K562 treated with DMSO at 1 percent for 4 hours (cell line): ENCODE measurements around the gene OR2L8. TPM values are rescaled to one million over a fixed set of nuclear protein-coding genes. Genes with fewer than 3 reads are reported as not detected.

Experiments
- total RNA-seq: library from RNA; unstranded; fragments of 300-600 nt; gene quantifications from 2 replicates; pipeline ENCODE4 v1.2.3, GENCODE V29; 2022; ENCODE audit not compliant: insufficient read depth

Gene OR2L8
- total RNA-seq: not detected in 2 replicates

GRCh38 chr1:247948558-247948957 is at the start of gene OR2L8:
Gene OR2L8 (plus strand): TSS chr1:247948858. CDS start chr1:247948858, 0 bp downstream.

GRCh38 chr1:247919952-247920351 is 28.7 kb upstream of the OR2L8 start, which contains the start of gene OR2T8:
Gene OR2T8 (plus strand): TSS chr1:247920252. CDS start chr1:247921018, 766 bp downstream.

GRCh38 chr1:247924868-247925267 is 23.8 kb upstream of the OR2L8 start, which contains the start of gene OR2AJ1:
Gene OR2AJ1 (plus strand): TSS chr1:247924889. CDS start chr1:247933769, 8,880 bp downstream.

DNA sequence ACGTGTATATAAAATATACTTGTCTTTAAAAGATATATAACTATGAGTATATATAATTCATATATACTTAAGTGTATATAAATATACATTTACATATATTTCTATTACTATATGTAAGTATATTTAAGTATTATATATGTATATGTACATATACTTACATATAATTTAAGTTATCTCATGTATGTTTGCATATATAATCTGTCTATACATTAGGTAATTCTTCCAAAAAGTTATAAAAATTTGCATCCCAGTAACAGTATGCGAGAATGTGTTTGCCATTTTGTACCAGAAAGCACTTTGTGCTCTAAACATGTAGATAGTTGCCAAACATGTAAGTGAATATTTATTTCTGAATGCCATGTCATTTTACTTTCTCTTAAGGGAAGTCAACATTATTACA is 16.3 kb downstream of the OR2L8 start, which contains the start of gene OR2AK2:
OR2AK2 (plus strand) TSS at position 301 of the 400 bp plus-strand sequence. CDS start 144 bp downstream, outside the sequence.

Other genes with a start within 250 kb of the OR2L8 start
- gene OR6F1, start 232.2 kb upstream of the OR2L8 start, total RNA-seq: not detected in 2 replicates
- not detected in 2 replicates for gene OR14K1, start 210.2 kb upstream of the OR2L8 start, total RNA-seq
- gene OR14A2, start 200.7 kb upstream of the OR2L8 start, total RNA-seq: not detected in 2 replicates
- gene OR1C1, start 188.3 kb upstream of the OR2L8 start, total RNA-seq: not detected in 2 replicates
- not detected in 2 replicates for gene OR14A16, start 124.7 kb upstream of the OR2L8 start, total RNA-seq
- gene OR11L1, start 107.0 kb upstream of the OR2L8 start, total RNA-seq: not detected in 2 replicates
- 17.1 and 23.2 TPM in 2 replicates for gene TRIM58, start 91.7 kb upstream of the OR2L8 start, total RNA-seq
- 5.1 and 7.4 TPM in 2 replicates for gene OR2W3, start 53.3 kb upstream of the OR2L8 start, total RNA-seq
- not detected in 2 replicates for gene OR2T8, start 28.6 kb upstream of the OR2L8 start, total RNA-seq
- gene OR2AJ1, start 24.0 kb upstream of the OR2L8 start, total RNA-seq: not detected in 2 replicates
- gene OR2AK2, start 16.4 kb downstream of the OR2L8 start, total RNA-seq: not detected in 2 replicates
- gene OR2L5, start 64.8 kb downstream of the OR2L8 start, total RNA-seq: not detected in 2 replicates
- gene OR2L2, start 81.2 kb downstream of the OR2L8 start, total RNA-seq: not detected in 2 replicates
- not detected in 2 replicates for gene OR2L3, start 98.0 kb downstream of the OR2L8 start, total RNA-seq
- gene OR2L13, start 146.3 kb downstream of the OR2L8 start, total RNA-seq: not detected in 2 replicates
- not detected in 2 replicates for gene OR2M5, start 196.3 kb downstream of the OR2L8 start, total RNA-seq
- gene OR2M2, start 226.0 kb downstream of the OR2L8 start, total RNA-seq: not detected in 2 replicates
- gene OR2M3, start 248.4 kb downstream of the OR2L8 start, total RNA-seq: not detected in 2 replicates